Measurements from ENCODE around the gene CCDC57. TPM values are rescaled to one million over a fixed set of nuclear protein-coding genes. Genes with fewer than 3 reads are reported as not detected.

CCDC57 gene
- total RNA-seq, 2 donors from 2014 or later: 5.1 to 7.4 TPM

DNA sequence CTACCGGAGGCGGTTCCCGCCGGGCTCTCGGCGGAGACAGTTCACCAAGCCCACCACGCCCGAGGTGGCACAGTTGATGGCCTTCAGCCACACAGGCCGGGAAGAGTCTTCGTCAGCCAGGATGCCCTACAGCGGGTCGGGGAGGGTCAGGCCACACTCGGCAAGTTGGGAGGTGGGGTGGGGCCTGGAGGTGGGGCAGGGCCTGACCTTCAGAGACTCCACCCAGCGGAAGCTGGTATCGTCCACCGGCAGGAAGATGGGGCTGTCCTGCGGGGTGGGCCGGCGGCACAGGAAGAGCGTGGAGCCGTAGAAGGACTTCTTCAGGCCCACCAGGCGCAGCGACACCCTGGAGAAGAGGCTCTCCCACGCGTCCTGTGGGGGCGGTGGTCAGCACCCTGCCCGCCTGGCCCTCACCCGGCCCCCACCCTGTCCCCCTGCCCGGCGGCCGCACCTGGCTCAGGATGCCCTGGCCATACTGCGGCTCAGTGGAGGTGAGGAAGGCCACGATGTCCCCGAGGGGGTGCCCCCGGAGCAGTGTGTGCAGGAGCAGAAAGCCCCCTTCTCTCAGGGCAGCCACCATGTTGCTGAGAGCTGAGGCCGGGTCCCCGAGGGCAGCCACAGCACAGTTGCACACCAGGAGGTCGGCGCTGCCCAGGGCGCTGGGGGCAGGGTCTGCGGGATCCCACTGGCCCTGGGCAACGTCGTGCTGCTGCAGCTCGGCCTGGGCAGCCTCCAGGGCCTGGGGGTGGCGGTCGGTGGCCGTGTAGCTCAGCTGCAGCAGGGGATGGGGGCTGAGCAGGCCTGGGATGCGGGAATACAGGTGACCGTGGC is 127.4 kb downstream of the CCDC57 start:
- no peak for DNase-seq (ENCODE audit: low spot score)

DNA sequence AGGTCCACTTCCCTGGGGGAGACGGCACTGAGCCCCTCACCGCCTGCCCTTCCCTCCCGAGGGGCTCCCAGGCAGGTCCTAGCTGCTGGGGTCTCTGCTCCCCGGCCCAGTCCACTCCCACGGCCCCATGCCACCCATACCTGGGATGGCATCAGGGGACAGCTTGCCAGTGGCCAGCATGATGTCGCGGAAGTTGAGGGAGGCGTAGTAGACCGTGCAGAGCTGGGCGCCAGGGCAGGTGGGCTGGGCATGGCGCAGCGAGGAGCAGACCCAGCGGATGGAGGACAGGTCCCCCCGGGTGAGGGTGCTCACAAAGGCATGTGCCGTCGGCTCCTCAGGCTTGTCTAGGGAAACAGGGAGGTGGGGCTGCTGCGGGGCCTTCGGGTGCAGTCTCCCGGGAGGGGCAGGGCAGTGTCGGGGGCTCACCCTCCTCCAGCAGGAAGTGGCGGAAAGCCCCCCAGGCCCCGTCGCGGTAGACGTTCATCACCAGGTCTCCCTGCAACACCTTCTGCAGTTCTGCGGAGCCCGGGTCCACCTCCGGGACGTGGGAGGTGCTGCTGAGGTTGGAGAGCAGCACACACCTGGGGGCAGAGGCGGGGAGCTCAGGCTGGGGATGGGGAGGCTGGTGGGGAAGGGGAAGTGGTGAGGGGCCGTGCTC is 128.1 kb downstream of the CCDC57 start:
- DNase-seq (ENCODE audit: low spot score): no peak
- Histone ChIP-seq H3K36me3 (peaks cover 95% of the 10 kb centered on the region), H3K9me3 (no peaks in the 10 kb centered on the region), H3K4me3 (no peak overlapping the region), H3K27ac (no peak overlapping the region), H3K27me3 (no peaks in the 10 kb centered on the region), H3K4me1 (no peaks in the 10 kb centered on the region)
- TF ChIP-seq, protein P1, sequence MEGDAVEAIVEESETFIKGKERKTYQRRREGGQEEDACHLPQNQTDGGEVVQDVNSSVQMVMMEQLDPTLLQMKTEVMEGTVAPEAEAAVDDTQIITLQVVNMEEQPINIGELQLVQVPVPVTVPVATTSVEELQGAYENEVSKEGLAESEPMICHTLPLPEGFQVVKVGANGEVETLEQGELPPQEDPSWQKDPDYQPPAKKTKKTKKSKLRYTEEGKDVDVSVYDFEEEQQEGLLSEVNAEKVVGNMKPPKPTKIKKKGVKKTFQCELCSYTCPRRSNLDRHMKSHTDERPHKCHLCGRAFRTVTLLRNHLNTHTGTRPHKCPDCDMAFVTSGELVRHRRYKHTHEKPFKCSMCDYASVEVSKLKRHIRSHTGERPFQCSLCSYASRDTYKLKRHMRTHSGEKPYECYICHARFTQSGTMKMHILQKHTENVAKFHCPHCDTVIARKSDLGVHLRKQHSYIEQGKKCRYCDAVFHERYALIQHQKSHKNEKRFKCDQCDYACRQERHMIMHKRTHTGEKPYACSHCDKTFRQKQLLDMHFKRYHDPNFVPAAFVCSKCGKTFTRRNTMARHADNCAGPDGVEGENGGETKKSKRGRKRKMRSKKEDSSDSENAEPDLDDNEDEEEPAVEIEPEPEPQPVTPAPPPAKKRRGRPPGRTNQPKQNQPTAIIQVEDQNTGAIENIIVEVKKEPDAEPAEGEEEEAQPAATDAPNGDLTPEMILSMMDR (IDR thresholded peaks at IDR 0.05): no peak

More for the DNA sequence above, 127.4 kb downstream of the CCDC57 start:
- H3K9me3 ChIP-seq: no peaks in the 10 kb centered on the region
- H3K27me3 ChIP-seq: no peaks in the 10 kb centered on the region
- no peaks in the 10 kb centered on the region for H3K4me1 ChIP-seq
- H3K4me3 ChIP-seq: no peak overlapping the region
- H3K36me3 ChIP-seq: peaks cover 98% of the 10 kb centered on the region
- TF ChIP-seq, protein P1 (IDR thresholded peaks at IDR 0.05): no peak
- H3K27ac ChIP-seq: no peak overlapping the region

DNA sequence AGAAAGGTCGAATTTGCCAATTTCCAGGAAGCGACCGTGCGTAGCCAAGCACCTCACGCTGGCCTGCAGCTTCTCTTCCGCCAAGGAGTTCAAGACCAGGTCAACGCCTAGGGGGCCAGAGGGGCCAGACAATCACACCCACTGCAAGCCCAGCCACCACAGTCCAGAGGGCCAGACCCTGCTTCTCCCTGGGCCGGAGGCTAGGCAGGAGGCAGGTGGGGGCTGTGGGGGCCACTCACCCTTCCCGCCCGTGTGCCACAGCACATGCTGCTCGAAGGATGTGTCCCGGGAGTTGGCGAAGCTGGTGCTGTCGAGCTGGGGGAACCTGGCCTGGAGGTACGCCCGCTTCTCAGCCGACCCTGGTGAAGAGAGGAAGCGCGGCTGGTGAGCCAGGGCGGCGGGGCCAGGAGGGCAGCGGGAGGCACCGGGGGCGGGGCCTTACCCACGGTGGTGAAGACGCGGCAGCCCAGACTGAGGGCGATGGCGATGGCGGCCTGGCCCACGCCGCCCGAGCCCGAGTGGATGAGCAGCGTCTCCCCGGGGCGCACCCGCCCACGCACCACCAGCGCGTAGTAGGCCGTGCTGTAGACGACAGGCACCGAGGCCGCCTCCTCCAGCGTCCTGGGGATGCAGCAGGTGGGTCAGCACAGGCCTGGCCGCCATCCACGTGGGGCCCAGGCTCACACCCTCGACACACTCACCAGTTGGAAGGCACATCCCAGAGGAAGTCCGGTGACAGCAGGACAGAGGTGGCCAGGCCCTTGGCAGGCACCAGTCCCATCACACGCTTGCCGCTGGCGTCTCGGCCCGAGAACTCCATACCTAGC is 128.9 kb downstream of the CCDC57 start:
- TF ChIP-seq, protein P1 (IDR thresholded peaks at IDR 0.05): no peak
- no peaks in the 10 kb centered on the region for H3K27me3 ChIP-seq
- no peaks in the 10 kb centered on the region for H3K4me1 ChIP-seq
- H3K27ac ChIP-seq: no peak overlapping the region
- DNase-seq (ENCODE audit: low spot score): no peak
- peaks cover 94% of the 10 kb centered on the region for H3K36me3 ChIP-seq
- no peaks in the 10 kb centered on the region for H3K9me3 ChIP-seq
- no peak overlapping the region for H3K4me3 ChIP-seq

DNA sequence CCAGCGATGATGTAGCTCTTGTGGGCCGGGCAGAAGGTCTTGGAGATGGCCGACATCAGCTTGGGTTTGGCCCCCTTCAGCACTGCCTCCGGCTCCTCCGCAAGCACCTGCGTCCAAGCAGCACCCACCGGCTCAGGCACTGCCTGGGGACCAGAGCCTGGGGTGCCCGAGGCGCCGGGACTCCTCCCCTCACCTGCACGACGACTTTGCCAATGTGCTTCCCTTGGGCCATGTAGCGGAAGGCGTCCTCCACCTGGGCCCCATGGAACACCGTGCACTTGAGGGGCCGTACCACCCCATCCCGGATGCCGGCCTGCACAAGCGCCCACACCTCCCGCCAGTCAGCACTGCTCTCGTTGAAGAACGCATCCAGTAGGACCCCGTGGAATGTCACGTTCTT is 129.6 kb downstream of the CCDC57 start:
- H3K4me1 ChIP-seq: no peaks in the 10 kb centered on the region
- peaks cover 87% of the 10 kb centered on the region for H3K36me3 ChIP-seq
- no peak overlapping the region for H3K27ac ChIP-seq
- no peaks in the 10 kb centered on the region for H3K27me3 ChIP-seq
- H3K9me3 ChIP-seq: no peaks in the 10 kb centered on the region
- TF ChIP-seq, protein P1 (IDR thresholded peaks at IDR 0.05): no peak
- H3K4me3 ChIP-seq: no peak overlapping the region
- DNase-seq (ENCODE audit: low spot score): no peak

DNA sequence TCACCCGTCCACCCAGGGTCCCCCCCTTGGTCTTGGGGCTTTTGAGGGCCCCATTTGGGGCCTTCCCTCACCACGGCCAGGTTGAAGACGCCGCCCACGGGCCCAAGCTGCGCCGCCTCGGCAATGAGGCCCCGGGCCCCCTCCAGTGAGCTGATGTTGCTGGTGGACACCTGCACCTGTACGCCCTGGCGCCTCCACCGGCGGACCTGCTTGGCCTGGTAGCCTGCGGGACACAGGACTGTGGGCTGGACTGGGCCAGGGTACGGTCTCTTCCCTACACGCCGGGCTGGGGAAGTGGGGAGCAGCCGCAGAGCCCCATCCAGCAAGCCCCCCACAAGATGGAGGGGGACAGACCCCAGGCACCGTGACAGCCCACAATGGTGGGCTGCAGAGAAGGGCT is 130.2 kb downstream of the CCDC57 start:
- no peaks in the 10 kb centered on the region for H3K27me3 ChIP-seq
- no peak overlapping the region for H3K4me3 ChIP-seq
- no peaks in the 10 kb centered on the region for H3K4me1 ChIP-seq
- DNase-seq (ENCODE audit: low spot score): no peak
- H3K27ac ChIP-seq: no peak overlapping the region
- no peaks in the 10 kb centered on the region for H3K9me3 ChIP-seq
- TF ChIP-seq, protein P1 (IDR thresholded peaks at IDR 0.05): no peak
- peaks cover 81% of the 10 kb centered on the region for H3K36me3 ChIP-seq

Measured in right atrium auricular region (tissue), 2 donors.